ENCODE results near the gene SEMA4A. TPM values are rescaled to one million over a fixed set of nuclear protein-coding genes. Genes with fewer than 3 reads are reported as not detected.
"Not testable (repeated sequence)": the region's sequence is repeated elsewhere in the genome, so short reads cannot be mapped to it uniquely, and the experiment has no call there.

Gene SEMA4A
- total RNA-seq, 1 donor from 2014 or later, result 128 TPM

DNA sequence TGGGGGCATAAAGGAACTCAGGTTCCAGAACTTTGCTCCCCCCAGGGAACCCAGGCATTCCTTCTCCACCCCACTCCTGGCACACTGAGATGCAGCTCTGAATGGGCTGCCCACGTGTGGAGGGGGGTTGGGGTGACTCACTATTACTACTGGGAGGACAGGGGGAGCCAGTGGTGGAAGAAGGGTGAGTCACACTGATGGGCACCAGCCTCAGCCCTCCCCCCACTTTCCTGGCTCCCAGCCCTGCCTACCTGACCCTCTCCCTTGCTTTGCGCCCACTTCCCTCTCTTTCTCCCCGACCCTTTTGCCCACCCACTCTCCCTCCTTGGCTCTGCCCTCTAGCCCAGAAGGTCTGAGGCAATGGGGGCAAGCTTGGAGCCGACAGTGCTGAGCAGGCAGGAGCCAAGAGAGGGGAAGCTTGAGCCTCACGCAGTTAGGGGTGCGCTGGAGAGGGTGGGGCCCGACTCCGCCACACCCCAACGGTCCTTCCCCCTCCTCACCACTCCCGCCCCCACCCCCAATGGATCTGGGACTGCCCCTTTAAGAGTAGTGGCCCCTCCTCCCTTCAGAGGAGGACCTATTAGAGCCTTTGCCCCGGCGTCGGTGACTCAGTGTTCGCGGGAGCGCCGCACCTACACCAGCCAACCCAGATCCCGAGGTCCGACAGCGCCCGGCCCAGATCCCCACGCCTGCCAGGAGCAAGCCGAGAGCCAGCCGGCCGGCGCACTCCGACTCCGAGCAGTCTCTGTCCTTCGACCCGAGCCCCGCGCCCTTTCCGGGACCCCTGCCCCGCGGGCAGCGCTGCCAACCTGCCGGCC, 39.1 kb upstream of the SEMA4A start, which contains the start of gene LMNA:
TSS of gene LMNA (plus strand) at position 611 of the 818 bp plus-strand sequence. CDS start 208 bp downstream, outside the sequence.
- Mint-ChIP-seq H3K27me3 (ENCODE audit: low read depth) (peaks cover 1% of the 10 kb centered on the region), H3K27ac (peak within 1 kb of the TSS; percentile 80), H3K9me3 (no peaks in the 10 kb centered on the region), H3K36me3 (ENCODE audit: low read depth) (peaks cover 23% of the 10 kb centered on the region), H3K4me3 (ENCODE audit: low read depth) (peak within 1 kb of the TSS; percentile 95), H3K4me1 (ENCODE audit: low read depth) (peaks cover 35% of the 10 kb centered on the region)
- intact Hi-C loops (cut with micrococcal nuclease), result loop anchor here (1.0 kb wide), 3 partner anchors 8 to 17 kb away; no protein-coding TSS in a partner anchor
- peak; percentile 70 for DNase-seq (ENCODE audit: low spot score)

DNA sequence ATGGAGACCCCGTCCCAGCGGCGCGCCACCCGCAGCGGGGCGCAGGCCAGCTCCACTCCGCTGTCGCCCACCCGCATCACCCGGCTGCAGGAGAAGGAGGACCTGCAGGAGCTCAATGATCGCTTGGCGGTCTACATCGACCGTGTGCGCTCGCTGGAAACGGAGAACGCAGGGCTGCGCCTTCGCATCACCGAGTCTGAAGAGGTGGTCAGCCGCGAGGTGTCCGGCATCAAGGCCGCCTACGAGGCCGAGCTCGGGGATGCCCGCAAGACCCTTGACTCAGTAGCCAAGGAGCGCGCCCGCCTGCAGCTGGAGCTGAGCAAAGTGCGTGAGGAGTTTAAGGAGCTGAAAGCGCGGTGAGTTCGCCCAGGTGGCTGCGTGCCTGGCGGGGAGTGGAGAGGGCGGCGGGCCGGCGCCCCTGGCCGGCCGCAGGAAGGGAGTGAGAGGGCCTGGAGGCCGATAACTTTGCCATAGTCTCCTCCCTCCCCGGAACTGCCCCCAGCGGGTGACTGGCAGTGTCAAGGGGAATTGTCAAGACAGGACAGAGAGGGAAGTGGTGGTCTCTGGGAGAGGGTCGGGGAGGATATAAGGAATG, 38.4 kb upstream of the SEMA4A start:
- DNase-seq (ENCODE audit: low spot score), result no peak
- H3K27me3 Mint-ChIP-seq (ENCODE audit: low read depth), result peaks cover 1% of the 10 kb centered on the region
- H3K4me1 Mint-ChIP-seq (ENCODE audit: low read depth), result peaks cover 37% of the 10 kb centered on the region
- intact Hi-C loops (cut with micrococcal nuclease), result loop anchor here (1.0 kb wide), 3 partner anchors 9 to 18 kb away; no protein-coding TSS in a partner anchor
- H3K9me3 Mint-ChIP-seq, result no peaks in the 10 kb centered on the region
- H3K4me3 Mint-ChIP-seq (ENCODE audit: low read depth), result peak overlapping the region; percentile 95
- H3K36me3 Mint-ChIP-seq (ENCODE audit: low read depth), result peaks cover 26% of the 10 kb centered on the region
- peak overlapping the region; percentile 73 for H3K27ac Mint-ChIP-seq

DNA sequence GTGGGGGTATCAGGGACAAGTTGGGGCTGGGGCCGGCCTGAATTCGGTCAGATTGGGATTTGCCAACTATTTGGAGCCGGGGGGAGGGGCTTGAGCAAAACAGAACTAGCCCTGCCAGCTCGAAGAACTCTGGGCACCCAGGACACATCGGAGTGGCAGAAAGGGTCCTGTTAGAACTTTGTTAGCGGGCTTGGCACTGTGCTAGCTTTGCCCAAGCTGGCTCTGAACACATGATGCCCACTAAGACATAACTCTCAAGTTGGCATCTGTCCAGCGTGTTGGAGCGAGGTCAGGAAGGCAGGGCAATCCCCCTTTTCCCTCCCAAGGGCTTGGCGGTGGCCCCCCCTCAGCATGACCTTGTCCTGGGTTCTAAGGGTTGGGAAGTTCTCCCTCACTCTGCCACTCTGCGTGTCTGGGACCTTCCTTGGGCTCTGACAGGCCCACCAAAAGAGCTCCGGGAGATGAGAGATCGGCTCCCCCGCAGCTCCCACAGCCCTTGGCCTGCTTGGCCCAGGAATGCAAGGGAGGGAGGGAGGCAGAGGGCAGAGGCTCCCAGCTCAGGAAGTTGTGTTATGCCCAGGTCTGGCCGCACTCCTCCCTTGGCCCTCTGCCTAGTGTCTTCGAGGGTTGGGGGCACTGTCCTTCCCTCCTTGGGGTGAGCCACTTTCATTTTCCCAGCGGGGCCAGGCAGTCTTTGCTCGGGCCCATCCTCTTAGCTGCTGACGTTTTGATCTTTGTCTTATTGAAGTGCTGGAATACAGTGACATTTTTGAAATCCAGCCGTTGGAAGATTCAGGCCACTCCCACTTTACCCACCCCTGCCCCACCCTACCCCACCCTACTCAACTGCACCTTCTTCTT, 37.6 kb upstream of the SEMA4A start:
- intact Hi-C loops (cut with micrococcal nuclease), result no loop called here
- Mint-ChIP-seq H3K9me3 (no peaks in the 10 kb centered on the region), H3K27ac (peak overlapping the region; percentile 73), H3K36me3 (ENCODE audit: low read depth) (peaks cover 33% of the 10 kb centered on the region), H3K27me3 (ENCODE audit: low read depth) (peaks cover 1% of the 10 kb centered on the region), H3K4me1 (ENCODE audit: low read depth) (peaks cover 40% of the 10 kb centered on the region), H3K4me3 (ENCODE audit: low read depth) (peak overlapping the region; percentile 95)
- no peak for DNase-seq (ENCODE audit: low spot score)

DNA sequence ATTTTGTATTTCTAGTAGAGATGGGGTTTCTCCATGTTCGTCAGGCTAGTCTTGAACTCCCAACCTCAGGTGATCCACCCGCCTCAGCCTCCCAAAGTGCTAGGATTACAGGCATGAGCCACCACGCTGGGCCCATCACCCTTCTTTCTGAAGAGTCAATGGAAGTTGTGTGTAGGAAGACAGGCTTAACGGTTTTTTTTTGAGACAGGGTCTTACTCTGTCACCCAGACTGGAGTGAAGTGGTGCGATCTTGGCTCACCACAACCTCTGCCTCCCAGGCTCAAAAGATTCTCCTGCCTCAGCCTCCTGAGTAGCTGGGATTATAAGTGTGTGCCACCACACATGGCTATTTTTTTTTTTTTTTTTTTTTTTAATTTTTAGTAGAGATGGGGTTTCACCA, 36.7 kb upstream of the SEMA4A start:
- H3K9me3 Mint-ChIP-seq; DNase-seq (ENCODE audit: low spot score); H3K27ac Mint-ChIP-seq; intact Hi-C loops (cut with micrococcal nuclease); H3K27me3 Mint-ChIP-seq (ENCODE audit: low read depth): not testable (repeated sequence)
- Mint-ChIP-seq H3K4me3 (ENCODE audit: low read depth) (peak overlapping the region; percentile 95), H3K36me3 (ENCODE audit: low read depth) (peaks cover 33% of the 10 kb centered on the region), H3K4me1 (ENCODE audit: low read depth) (peaks cover 40% of the 10 kb centered on the region)

DNA sequence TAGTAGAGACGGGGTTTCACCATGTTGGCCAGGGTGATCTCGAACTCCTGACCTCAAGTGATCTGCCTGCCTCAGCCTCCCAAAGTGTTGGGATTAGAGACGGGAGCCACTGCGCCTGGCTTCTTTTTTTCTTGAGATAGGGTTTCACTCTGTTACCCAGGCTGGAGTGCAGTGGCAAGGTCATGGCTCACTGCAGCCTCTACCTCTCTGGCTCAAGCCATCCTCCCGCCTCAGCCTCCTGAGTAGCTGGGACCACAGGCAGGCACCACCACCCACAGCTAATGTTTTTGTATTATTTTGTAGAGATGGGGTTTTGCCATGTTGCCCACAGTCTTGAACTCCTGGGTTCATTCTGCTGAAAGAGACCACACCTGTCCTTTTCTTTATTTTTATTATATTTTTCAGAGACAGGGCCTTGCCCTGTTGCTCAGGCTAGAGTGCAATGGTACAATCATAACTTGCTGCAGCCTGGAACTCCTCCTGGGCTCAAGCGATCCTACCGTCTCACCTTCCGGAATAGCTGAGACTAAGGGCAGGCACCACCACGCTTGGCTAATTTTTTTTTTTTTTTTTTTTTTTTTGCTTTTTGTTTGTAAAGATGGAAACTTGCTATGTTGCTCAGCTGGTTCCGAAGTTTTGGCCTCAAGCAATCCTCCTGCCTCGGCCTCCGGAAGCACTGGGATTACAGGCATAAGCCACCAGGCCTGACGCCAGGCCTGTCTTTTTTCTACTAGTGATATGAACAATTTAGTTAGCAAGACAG, 35.8 kb upstream of the SEMA4A start:
- Mint-ChIP-seq H3K9me3 (no peaks in the 10 kb centered on the region), H3K36me3 (ENCODE audit: low read depth) (peaks cover 33% of the 10 kb centered on the region), H3K27ac (no peak overlapping the region), H3K27me3 (ENCODE audit: low read depth) (no peaks in the 10 kb centered on the region), H3K4me1 (ENCODE audit: low read depth) (peaks cover 40% of the 10 kb centered on the region), H3K4me3 (ENCODE audit: low read depth) (peak overlapping the region; percentile 42)
- intact Hi-C loops (cut with micrococcal nuclease), result no loop called here
- DNase-seq (ENCODE audit: low spot score), result no peak

DNA sequence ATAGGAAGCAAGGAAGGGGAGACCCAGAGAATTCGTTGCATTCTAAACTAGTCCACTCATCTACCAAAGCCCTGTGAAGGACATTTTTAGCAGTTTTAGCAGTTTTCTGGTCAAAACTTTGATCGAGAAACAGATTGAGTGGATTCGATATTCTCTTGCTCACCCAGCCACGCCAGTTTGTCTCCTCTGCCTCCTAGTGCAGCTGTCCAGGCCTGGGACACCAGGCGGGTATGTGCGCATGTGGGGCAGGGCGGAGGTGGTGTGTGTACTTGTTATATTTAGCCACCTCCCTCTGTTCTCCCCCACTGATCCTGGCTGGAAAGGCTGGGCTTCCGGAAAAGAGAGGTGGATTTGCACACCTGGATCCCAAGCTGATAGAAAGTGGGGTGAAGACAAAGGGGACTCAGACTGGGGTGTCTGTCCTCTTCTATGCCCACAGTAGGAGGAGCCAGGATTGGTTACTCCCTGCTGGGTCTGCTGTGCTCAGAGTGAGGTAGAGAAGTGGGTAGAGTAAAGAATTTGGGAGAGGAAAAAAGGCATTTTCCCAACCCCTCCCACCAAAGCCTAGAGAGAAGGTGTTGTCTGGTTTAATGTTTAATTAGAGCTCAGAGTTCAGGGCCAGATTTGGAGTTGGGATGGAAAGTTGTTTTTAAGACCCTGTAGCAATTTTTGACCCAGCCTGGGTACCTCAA, 35.1 kb upstream of the SEMA4A start:
- Mint-ChIP-seq H3K4me1 (ENCODE audit: low read depth) (peaks cover 42% of the 10 kb centered on the region), H3K27ac (no peak overlapping the region), H3K4me3 (ENCODE audit: low read depth) (peak overlapping the region; percentile 54), H3K27me3 (ENCODE audit: low read depth) (no peaks in the 10 kb centered on the region), H3K36me3 (ENCODE audit: low read depth) (peaks cover 33% of the 10 kb centered on the region), H3K9me3 (no peaks in the 10 kb centered on the region)
- no peak for DNase-seq (ENCODE audit: low spot score)
- intact Hi-C loops (cut with micrococcal nuclease), result no loop called here

DNA sequence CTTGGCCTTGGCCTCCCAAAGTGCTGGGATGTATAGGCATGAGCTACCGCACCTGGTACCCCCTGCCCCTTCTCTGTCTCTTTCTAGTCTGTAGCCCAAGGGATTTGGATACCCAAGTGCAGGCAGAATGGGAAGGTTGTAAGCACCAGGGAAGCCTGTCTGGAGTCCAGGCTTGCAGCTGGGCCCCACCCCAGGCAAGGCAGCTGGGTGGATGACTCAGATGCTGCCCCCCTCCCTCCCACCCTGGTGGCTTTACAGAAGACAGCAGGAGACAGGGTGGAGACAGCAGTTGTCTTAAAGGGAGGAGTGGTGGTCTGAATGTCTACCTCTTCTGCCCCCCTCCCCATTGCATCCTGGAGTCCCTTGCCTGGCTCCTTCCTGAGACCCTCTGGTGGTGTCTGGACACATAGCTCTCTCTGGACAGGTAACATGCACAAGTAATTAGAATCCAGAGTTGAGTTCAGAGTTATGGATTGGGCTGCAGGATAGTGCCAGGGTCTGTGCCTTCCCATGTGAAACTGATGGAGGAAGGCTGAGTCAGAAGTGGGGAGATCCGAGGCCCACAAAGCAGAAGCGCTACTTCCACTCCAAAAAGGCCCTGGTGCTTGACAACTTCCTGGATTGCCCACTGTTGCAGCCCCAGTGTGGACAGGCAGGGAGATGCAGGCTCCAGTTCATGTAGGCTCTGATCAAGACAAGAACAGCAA, 33.7 kb upstream of the SEMA4A start:
- no peak overlapping the region for H3K4me3 Mint-ChIP-seq (ENCODE audit: low read depth)
- no peak for DNase-seq (ENCODE audit: low spot score)
- intact Hi-C loops (cut with micrococcal nuclease), result loop anchor here (10.0 kb wide), 1 partner anchor 385 kb away; the partner anchor contains the start of gene MEF2D
- H3K27me3 Mint-ChIP-seq (ENCODE audit: low read depth), result no peaks in the 10 kb centered on the region
- peaks cover 31% of the 10 kb centered on the region for H3K36me3 Mint-ChIP-seq (ENCODE audit: low read depth)
- H3K4me1 Mint-ChIP-seq (ENCODE audit: low read depth), result peaks cover 45% of the 10 kb centered on the region
- H3K27ac Mint-ChIP-seq, result peak overlapping the region; percentile 47
- H3K9me3 Mint-ChIP-seq, result no peaks in the 10 kb centered on the region

DNA sequence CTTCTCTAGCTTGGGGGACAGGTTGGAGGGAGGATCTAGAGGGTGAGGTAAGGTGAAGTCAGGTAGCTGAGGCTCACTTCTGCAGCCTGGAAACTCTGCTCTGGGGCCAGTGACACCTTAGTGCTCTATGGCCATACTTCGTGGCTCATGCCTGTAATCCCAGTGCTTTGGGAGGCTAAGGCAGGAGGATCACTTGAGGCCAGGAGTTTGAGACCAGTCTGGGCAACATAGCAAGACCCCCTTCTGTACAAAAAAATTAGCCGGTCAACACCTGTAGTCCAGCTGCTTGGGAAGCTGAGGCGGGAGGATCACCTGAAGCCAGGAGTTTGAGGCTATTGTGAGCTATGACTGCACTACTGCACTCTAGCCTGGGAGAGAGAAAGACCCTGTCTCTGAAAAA, 33.1 kb upstream of the SEMA4A start:
- intact Hi-C loops (cut with micrococcal nuclease), result loop anchor here (10.0 kb wide), 1 partner anchor 384 kb away; the partner anchor contains the start of gene MEF2D
- Mint-ChIP-seq H3K27ac (peak overlapping the region; percentile 47), H3K27me3 (ENCODE audit: low read depth) (no peaks in the 10 kb centered on the region), H3K36me3 (ENCODE audit: low read depth) (peaks cover 29% of the 10 kb centered on the region), H3K4me1 (ENCODE audit: low read depth) (peaks cover 50% of the 10 kb centered on the region), H3K9me3 (no peaks in the 10 kb centered on the region), H3K4me3 (ENCODE audit: low read depth) (no peak overlapping the region)
- DNase-seq (ENCODE audit: low spot score), result no peak

DNA sequence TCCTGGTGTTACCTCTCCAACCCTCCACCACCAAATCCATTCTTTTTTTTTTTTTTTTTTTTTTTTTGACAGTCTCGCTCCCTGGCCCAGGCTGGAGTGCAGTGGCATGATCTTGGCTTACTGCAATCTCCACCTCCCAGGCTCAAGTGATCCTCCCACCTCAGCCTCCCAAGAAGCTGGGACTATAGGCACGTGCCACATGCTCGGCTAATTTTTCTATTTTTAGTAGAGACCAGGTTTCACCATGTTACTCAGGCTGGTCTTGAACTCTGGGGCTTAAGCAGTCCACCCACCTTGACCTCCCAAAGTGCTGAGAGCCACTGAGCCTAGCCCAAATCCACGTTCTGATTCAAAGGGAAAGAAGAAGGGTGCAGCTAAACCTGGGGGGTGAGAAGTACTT, 32.4 kb upstream of the SEMA4A start:
- not testable (repeated sequence) for H3K27me3 Mint-ChIP-seq (ENCODE audit: low read depth); DNase-seq (ENCODE audit: low spot score); H3K4me3 Mint-ChIP-seq (ENCODE audit: low read depth); H3K27ac Mint-ChIP-seq; H3K9me3 Mint-ChIP-seq
- Mint-ChIP-seq H3K4me1 (ENCODE audit: low read depth) (peaks cover 46% of the 10 kb centered on the region), H3K36me3 (ENCODE audit: low read depth) (peaks cover 26% of the 10 kb centered on the region)
- intact Hi-C loops (cut with micrococcal nuclease), result loop anchor here (10.0 kb wide), 1 partner anchor 384 kb away; the partner anchor contains the start of gene MEF2D

DNA sequence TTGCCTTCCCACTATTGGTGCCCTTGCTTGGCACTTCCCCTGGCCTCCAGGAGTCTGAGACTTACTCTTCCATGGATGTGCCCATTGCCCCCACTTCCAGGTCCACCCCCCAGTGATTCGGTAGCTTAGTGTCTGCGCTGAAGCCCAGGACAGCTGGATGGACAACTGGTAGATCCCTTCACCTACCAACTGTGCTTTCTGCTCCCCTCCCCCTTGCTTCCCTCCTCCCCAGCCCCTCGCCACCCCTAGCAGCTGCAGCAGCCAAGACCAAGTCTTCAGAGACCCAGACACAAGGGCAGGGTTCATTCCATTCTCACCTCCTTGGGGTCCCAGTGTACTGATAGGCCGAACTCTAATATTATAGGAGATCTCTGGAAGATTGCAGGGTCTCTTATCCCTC, 31.9 kb upstream of the SEMA4A start:
- H3K27ac Mint-ChIP-seq, result no peak overlapping the region
- H3K27me3 Mint-ChIP-seq (ENCODE audit: low read depth), result no peaks in the 10 kb centered on the region
- intact Hi-C loops (cut with micrococcal nuclease), result loop anchor here (10.0 kb wide), 1 partner anchor 383 kb away; the partner anchor contains the start of gene MEF2D
- H3K9me3 Mint-ChIP-seq, result no peaks in the 10 kb centered on the region
- H3K36me3 Mint-ChIP-seq (ENCODE audit: low read depth), result peaks cover 22% of the 10 kb centered on the region
- H3K4me3 Mint-ChIP-seq (ENCODE audit: low read depth), result no peak overlapping the region
- DNase-seq (ENCODE audit: low spot score), result no peak
- peaks cover 46% of the 10 kb centered on the region for H3K4me1 Mint-ChIP-seq (ENCODE audit: low read depth)

DNA sequence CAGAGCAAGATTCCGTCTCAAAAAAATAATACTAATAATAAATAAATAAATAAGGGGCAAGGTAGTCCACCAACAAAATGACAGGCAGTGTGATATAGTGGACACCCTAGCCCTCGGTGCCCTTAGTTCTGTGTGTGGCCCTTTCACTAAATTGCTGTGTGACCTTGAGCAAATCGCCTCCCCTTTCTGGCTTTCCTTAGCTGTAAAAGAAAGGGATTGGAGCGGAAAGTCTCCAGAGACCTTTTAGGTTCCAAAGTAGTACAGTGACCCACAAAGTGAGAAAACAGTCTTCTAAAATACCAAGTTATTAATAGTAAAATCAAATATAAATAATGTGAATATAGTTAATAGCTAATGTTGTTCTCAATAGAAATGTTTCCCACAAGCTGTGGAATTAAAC, 31.3 kb upstream of the SEMA4A start:
- H3K36me3 Mint-ChIP-seq (ENCODE audit: low read depth), result peaks cover 18% of the 10 kb centered on the region
- no peak overlapping the region for H3K27ac Mint-ChIP-seq
- intact Hi-C loops (cut with micrococcal nuclease), result loop anchor here (10.0 kb wide), 1 partner anchor 383 kb away; the partner anchor contains the start of gene MEF2D

More for the DNA sequence above, 31.3 kb upstream of the SEMA4A start:
- no peaks in the 10 kb centered on the region for H3K9me3 Mint-ChIP-seq
- H3K27me3 Mint-ChIP-seq (ENCODE audit: low read depth), result no peaks in the 10 kb centered on the region
- H3K4me3 Mint-ChIP-seq (ENCODE audit: low read depth), result no peak overlapping the region
- DNase-seq (ENCODE audit: low spot score), result no peak
- peaks cover 49% of the 10 kb centered on the region for H3K4me1 Mint-ChIP-seq (ENCODE audit: low read depth)

Data from activated T-helper 2 cell treated with anti-CD3 and anti-CD28 coated beads, Interferon-gamma antibody, Interleukin-2, Interleukin-4, amounts not matched to agents 10 μg/mL and 5 μg/mL and 100 μg/mL, durations not matched to agents 14 hours and 24 hours and 36 hours (primary cell).